Measurements from ENCODE around the gene CASP10.

The CASP10 gene

GRCh38 chr2:201258666-201259615, 76.0 kb downstream of the CASP10 start:
- no peak for DNase-seq (ENCODE audit: low spot score)

DNA sequence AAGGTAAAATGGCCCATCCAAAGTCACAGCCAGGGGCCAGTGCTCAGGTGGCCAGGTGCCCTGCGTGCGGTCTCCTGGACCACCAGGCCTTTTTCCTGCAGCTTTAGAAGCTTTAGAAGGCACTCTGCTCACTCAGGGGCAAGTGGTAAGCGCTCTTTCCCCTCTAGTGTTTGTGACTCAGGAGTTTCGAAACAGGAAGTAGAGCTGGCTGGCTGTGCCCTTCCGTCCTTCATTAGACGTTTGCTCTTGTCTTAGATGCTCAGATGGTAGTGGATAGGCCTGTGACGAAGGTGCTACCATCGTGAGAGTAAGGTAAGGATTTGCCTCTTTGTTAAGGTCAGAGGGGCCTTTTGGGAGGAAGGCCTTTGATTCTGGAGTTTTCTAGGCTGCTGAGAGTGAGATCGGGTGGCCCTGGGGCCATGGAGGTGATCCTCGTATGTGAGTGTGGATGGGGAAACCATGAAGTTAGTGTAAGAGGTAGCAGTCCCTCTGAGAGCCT, 77.4 kb downstream of the CASP10 start, which contains the start of gene CASP8:
CASP8 (plus strand) TSS at position 235 of the 499 bp plus-strand sequence. CDS start 5,951 bp downstream, outside the sequence.
- peak; percentile 35 for DNase-seq (ENCODE audit: low spot score)

GRCh38 chr2:201261471-201261870, 78.5 kb downstream of the CASP10 start:
- no peak for DNase-seq (ENCODE audit: low spot score)

DNA sequence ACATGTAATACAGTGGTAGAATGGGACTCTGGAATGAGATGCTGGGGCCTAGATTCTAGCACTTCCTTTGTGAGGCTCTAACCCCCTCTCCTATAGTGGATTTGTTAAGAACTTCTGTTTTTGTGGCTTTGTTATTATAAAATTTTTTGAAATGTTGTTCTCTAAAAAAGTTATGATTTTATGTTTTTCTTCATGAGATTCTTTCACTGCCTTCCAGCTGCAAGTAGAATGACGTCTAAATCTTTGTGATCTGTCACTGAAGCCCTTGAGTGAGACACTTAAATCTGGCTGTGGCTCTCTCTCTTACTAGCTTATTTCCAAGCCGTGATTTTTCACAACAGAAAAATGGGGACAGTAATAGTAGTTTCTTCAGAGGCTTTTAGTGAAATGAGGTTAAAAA, 79.0 kb downstream of the CASP10 start:
- no peak for DNase-seq (ENCODE audit: low spot score)

GRCh38 chr2:201262718-201263117, 79.8 kb downstream of the CASP10 start:
- DNase-seq (ENCODE audit: low spot score): no peak

DNA sequence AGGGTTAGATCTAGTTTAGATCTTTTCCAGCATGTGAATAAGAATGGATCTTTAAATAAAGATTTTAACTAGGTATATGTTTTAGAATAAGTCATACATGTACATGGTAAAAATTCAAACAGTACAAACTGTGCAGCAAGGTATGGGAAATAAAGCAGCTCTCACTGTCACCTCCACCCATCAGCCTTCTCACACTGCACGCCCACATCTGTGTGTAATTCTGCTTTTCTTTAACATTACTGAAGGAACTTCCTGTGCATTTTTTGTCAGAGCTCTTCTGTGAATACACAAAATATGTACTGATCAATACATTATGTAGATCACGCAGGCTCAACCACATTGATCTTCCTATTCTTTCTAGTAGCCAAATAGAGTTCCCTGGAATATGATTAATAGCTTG, 80.8 kb downstream of the CASP10 start:
- DNase-seq (ENCODE audit: low spot score): no peak

DNA sequence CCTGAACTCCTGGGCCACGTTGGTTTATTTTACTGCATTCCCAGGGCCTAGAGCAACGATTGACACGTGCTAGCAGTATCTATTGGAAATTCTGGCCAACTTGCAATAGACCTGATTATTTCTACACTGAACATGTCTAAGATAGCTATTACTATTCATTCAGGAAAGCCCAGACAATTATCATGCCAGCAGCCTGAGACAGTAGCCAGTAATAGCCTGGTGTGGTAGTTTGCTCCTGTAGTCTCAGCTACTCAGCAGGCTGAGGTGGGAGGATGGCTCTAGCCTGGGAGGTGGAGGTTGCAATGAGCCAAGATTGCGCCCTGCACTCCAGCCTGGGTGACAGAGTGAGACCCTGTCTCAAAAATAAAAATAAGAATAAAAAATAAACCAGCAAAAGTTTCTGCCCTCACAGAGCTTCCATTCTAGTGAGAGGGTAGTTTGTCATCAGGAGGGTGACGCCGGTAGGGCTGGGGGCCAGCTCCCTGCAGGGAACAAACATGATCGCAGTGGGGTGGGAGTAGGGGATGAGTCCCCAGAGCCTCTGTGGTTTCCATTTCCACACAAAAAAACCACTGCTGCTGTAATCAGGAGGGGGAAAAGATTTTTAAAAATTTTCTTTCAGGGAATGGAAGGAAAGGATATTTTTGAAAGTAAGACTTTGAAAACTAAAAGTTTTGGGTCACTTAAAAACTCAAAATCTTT, 81.7 kb downstream of the CASP10 start:
- no peak for DNase-seq (ENCODE audit: low spot score)

DNA sequence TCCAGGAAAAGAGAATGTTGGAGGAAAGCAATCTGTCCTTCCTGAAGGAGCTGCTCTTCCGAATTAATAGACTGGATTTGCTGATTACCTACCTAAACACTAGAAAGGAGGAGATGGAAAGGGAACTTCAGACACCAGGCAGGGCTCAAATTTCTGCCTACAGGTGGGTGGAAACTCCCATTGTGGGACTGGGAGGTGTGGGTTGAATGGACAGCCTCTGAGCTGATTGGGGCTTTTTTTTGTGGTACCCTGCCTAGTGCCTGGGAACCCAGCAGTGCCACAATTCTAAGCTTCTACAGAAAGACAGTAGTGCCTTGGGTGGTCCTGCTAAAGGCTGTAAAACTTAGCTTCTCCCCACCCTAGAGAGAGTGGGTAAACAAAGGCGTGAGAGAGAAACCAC, 83.7 kb downstream of the CASP10 start:
- no peak for DNase-seq (ENCODE audit: low spot score)

GRCh38 chr2:201267278-201268030, 84.5 kb downstream of the CASP10 start:
- DNase-seq (ENCODE audit: low spot score): no peak

DNA sequence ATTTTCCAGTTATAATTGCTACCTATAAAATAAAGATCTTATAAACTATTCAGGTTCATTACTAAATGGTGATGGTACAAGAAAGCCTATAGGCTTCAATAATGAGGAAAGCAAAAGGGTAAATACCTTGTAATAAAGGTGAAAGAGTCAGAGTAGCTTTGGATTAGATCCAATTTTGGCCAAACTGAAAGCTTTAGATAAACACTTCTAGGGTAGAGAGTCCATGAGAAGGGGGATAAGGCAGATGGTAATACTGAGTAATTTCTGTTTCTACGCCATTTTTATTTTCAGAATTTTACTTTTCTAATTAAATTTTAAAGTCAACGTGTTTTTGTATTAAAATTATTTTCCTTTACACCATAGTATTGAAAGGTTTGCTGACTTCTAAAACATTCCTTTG, 86.8 kb downstream of the CASP10 start:
- DNase-seq (ENCODE audit: low spot score): no peak

GRCh38 chr2:201270293-201271001, 87.5 kb downstream of the CASP10 start:
- DNase-seq (ENCODE audit: low spot score): no peak

DNA sequence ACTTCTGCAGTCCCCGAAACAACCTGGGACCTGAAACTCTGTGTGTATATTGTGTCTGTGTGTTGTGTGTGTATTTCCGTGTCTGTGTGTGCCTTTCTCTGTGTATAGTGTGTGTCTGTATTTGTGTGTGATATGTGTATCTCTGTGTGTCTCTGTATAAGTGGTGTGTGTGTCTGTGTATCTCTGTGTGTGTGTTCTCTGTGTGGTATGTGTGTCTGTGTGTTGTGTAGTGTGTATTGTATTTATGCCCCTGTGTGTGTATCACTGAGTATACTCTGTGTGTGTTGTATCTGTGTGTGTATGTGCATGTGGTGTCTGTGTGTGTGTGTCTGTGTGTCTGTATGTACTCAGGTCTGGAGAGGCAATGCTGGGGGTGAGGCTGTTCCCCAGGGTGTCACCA, 89.0 kb downstream of the CASP10 start:
- DNase-seq (ENCODE audit: low spot score): no peak

- no peak for DNase-seq (ENCODE audit: low spot score)
These were observed 90.5 kb downstream of the CASP10 start for GRCh38 chr2:201273330-201273983.

- DNase-seq (ENCODE audit: low spot score): no peak
These were observed 92.1 kb downstream of the CASP10 start for GRCh38 chr2:201275069-201275468.

DNA sequence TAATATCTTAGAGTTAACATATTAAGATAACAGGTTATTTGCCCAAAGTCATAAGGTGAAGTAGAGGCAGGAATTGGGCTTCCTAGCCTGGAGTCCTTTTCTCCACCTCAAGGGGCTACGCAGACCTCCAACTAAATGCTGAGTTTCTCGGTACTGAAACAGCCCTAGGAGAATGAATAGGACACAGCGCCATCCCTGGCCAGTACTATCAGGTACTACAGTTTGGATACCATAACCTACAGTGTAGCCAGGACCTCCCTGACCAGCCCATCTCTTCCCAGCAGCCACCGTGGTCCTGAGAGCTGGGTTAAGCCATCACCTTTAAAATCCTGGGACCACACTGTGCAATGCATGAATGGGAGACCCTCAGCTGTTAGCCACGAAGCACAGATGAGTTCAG, 93.0 kb downstream of the CASP10 start:
- DNase-seq (ENCODE audit: low spot score): no peak

DNA sequence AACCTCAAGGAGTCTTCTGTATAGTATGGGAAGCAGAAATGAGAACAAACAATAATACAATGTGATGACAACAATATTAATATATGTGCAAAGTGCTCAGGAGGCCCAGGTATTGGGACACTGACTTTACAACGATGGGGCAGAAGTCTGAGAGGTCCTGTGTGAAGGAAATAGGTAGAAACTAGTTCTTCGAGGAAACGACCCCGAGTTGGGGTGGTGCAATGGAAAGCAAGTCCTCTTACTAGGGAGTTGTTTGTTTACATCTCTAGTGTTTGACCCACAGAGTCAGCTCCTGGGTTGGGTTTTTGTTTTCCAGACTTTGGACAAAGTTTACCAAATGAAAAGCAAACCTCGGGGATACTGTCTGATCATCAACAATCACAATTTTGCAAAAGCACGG, 93.6 kb downstream of the CASP10 start:
- no peak for DNase-seq (ENCODE audit: low spot score)

All from globus pallidus (tissue), 1 donor.